Vagina (tissue), 2 donors: ENCODE data around the gene CENPX.

Experiments used
- POLR2A ChIP-seq, 2 donors: fragments of 450-650 bp; IDR thresholded peaks; one replicate each; pipeline ENCODE4 v1.6.1; 2017; ENCODE audit warnings: antibody characterized with exemption in 2 of 2, mild to moderate bottlenecking in 2 of 2, moderate library complexity in 2 of 2
- POLR2AphosphoS5 ChIP-seq, 2 donors: sonication (generic); formaldehyde crosslinking; IDR thresholded peaks; one replicate each; pipeline ENCODE4 v1.9.0; 2017; ENCODE audit warnings: antibody characterized with exemption in 2 of 2, mild to moderate bottlenecking in 2 of 2, low read depth in 1 of 2; ENCODE audit not compliant: insufficient read depth in 1 of 2
- TF ChIP-seq, protein P1 (sequence below), 3 experiments: fragments of 450-650 bp in 2 of 3; fragments of 200-600 bp in 1 of 3; sonication (generic) in 1 of 3; IDR thresholded peaks; one replicate each; pipeline ENCODE4 v1.5.1; 2017 to 2019; ENCODE audit warnings: antibody characterized with exemption in 3 of 3, mild to moderate bottlenecking in 2 of 3, moderate library complexity in 2 of 3

DNA sequence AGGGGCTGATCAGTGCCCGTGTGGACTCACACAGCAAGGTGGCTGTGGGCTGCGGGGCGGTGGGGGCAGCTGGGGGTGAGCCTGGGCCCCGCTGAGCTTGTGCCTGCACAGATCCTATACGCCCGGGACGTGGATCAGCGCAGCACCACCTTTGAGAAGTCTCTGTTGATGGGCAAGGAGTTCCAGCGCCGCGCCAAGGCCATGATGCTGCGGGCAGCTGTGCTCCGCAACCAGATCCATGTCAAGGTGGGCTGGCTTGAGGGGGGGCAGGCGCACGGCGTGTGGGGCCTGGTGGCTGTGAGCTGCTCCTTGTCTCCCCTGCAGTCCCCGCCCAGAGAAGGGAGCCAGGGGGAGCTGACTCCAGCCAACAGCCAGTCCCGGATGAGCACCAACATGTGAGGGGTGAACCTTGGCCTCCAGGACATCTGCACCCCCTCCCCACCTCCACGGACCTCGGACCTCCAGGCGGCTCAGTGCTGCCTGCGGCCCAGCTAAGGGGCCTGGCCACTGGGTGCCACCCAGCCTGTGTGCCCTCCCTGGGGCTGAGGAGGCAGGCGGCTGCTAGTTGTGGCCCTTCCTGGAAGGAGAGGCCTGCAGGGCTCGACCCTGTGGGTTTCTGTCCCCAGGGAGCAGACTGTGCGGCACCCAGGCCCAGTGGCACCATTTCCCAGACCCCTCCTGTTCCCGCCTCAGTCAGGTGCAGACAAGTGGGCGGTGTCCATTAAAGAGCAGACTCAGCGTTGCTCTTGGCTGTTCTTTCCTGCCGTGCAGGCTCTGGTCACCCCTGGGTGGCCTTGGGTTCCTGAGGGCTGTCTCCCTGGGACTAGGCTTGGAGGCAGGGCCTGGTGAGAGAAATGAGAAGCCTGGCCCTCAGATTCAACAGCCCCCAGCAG lies 34.3 kb upstream of the CENPX start:
- TF ChIP-seq POLR2AphosphoS5 (IDR thresholded peaks at IDR 0.05; ENCODE audit: insufficient read depth in 1 of 2, low read depth in 1 of 2) (no peak), POLR2A (IDR thresholded peaks at IDR 0.05) (no peak)
- TF ChIP-seq, protein P1, sequence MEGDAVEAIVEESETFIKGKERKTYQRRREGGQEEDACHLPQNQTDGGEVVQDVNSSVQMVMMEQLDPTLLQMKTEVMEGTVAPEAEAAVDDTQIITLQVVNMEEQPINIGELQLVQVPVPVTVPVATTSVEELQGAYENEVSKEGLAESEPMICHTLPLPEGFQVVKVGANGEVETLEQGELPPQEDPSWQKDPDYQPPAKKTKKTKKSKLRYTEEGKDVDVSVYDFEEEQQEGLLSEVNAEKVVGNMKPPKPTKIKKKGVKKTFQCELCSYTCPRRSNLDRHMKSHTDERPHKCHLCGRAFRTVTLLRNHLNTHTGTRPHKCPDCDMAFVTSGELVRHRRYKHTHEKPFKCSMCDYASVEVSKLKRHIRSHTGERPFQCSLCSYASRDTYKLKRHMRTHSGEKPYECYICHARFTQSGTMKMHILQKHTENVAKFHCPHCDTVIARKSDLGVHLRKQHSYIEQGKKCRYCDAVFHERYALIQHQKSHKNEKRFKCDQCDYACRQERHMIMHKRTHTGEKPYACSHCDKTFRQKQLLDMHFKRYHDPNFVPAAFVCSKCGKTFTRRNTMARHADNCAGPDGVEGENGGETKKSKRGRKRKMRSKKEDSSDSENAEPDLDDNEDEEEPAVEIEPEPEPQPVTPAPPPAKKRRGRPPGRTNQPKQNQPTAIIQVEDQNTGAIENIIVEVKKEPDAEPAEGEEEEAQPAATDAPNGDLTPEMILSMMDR (IDR thresholded peaks at IDR 0.05), result no peak
